Transverse colon (tissue), 4 donors: Measurements from ENCODE around the gene MCCC1. TPM values are rescaled to one million over a fixed set of nuclear protein-coding genes. Genes with fewer than 3 reads are reported as not detected.
A peak's percentile ranks its signal among the peaks of the same experiment; 100 is the strongest.
"Not testable (repeated sequence)": the region's sequence is repeated elsewhere in the genome, so short reads cannot be mapped to it uniquely, and the experiment has no call there.

ENCODE experiments used
- DNase-seq: peaks from one replicate; pipeline ENCODE4 v3.0.0-alpha.2; 2019
- H3K27ac ChIP-seq, 4 donors: fragments of 200-600 bp; sonication (generic); 2 replicates each; pipeline ENCODE4 v1.5.1; 2016 to 2018; ENCODE audit warnings: inconsistent platforms in 4 of 4
- H3K27me3 ChIP-seq: fragments of 200-600 bp; sonication (generic); 2 replicates; pipeline ENCODE4 v1.5.1; 2017; ENCODE audit warnings: inconsistent platforms
- H3K36me3 ChIP-seq, 4 donors: fragments of 200-600 bp; sonication (generic); 2 replicates each; pipeline ENCODE4 v1.5.1; 2017 to 2019; ENCODE audit warnings: inconsistent platforms in 4 of 4
- H3K4me1 ChIP-seq, 4 donors: fragments of 200-600 bp; sonication (generic); 2 replicates each; pipeline ENCODE4 v1.5.1; 2017 to 2020; ENCODE audit warnings: inconsistent platforms in 4 of 4
- H3K4me3 ChIP-seq, 4 donors: fragments of 200-600 bp; sonication (generic); 1 replicate in 1 of 4; 2 replicates in 3 of 4; pipeline versions ENCODE4 v1.5.1 to v1.6.1; 2017 to 2019; ENCODE audit warnings: inconsistent platforms in 4 of 4
- H3K9me3 ChIP-seq, 2 donors: fragments of 200-600 bp; sonication (generic); 2 replicates each; pipeline ENCODE4 v1.5.1; 2017 to 2019; ENCODE audit warnings: inconsistent platforms in 2 of 2
- CTCF ChIP-seq, 5 experiments: fragments of 200-600 bp in 3 of 5; fragments of 450-650 bp in 2 of 5; sonication (generic) in 3 of 5; IDR thresholded peaks; 1 replicate in 2 of 5; 2 replicates in 3 of 5; pipeline ENCODE4 v1.5.1; 2016 to 2017; ENCODE audit warnings: antibody characterized with exemption in 5 of 5, inconsistent platforms in 3 of 5, mild to moderate bottlenecking in 2 of 5, moderate library complexity in 1 of 5
- EP300 ChIP-seq: sonication (generic); formaldehyde crosslinking; IDR thresholded peaks from one replicate; pipeline ENCODE4 v1.6.1; 2017; ENCODE audit warnings: antibody characterized with exemption, low read depth
- POLR2A ChIP-seq: fragments of 450-650 bp; IDR thresholded peaks from one replicate; pipeline ENCODE4 v1.6.1; 2016; ENCODE audit warnings: antibody characterized with exemption, mild to moderate bottlenecking, moderate library complexity
- POLR2AphosphoS5 ChIP-seq, 3 donors: sonication (generic); formaldehyde crosslinking; IDR thresholded peaks; one replicate each; pipeline ENCODE4 v1.6.1; 2016; ENCODE audit warnings: antibody characterized with exemption in 3 of 3
- WGBS, 2 donors: methylation state at CpG; one replicate each; pipeline ENCODE4 v1.1.5; 2018; ENCODE audit warnings: low coverage in 1 of 2; 5-methylcytosine and 5-hydroxymethylcytosine counted together
- in situ Hi-C, 4 donors: fragments of 200-750 bp; cut with MboI; loops; one replicate each; pipeline versions ENCODE4 v1.15.0 to v1.15.1; 2017; ENCODE audit warnings: low sequenced_read_pairs in 3 of 4, low pct_ligation_motif_present in 1 of 4, low pct_unique_long_range_greater_than_20kb in 1 of 4
- intact Hi-C: fragments of 100-400 bp; cut with DNase I; formaldehyde crosslinking; loops from one replicate; pipeline ENCODE4 v1.15.1; 2023; ENCODE audit warnings: low total_unique reads
- total RNA-seq, 4 donors: library from RNA; depleted of rRNA; stranded (reverse); fragments of >200 nt; gene quantifications; one replicate each; pipeline ENCODE4 v1.1.0, GENCODE V29; 2016

Gene MCCC1
- total RNA-seq, 4 donors from 2014 or later: 1.5 to 64.3 (median 19.9) TPM

- intact Hi-C loops (loop anchor here (5.0 kb wide), 1 partner anchor 262 kb away; no protein-coding TSS in a partner anchor), in situ Hi-C loops (loop anchor here (5.0 to 10.0 kb wide), 4 partner anchors 64 to 272 kb away; no protein-coding TSS in a partner anchor)
- peaks cover 20% of the 10 kb centered on the region for H3K27me3 ChIP-seq
- no peaks in the 10 kb centered on the region for H3K9me3 ChIP-seq
- H3K4me3 ChIP-seq: no peak overlapping the region
- TF ChIP-seq EP300: no peak
- no peak for TF ChIP-seq CTCF (IDR thresholded peaks at IDR 0.05)
- TF ChIP-seq POLR2AphosphoS5 (IDR thresholded peaks at IDR 0.05): no peak
- no peak for TF ChIP-seq POLR2A
- H3K27ac ChIP-seq: no peak overlapping the region
- no peaks in the 10 kb centered on the region for H3K36me3 ChIP-seq
- H3K4me1 ChIP-seq: peaks cover 0 to 14% (median 6%) of the 10 kb centered on the region in 4 donors
- no peak for DNase-seq
- WGBS, 2 donors: 0 to 75% methylated on average over 1 to 8 of the region's 8 CpGs
Measured at GRCh38 chr3:183120538-183121215, 21.4 kb upstream of the MCCC1 start.

GRCh38 chr3:183117056-183117455 is 17.8 kb upstream of the MCCC1 start:
- in situ Hi-C loops: no loop called here
- DNase-seq: no peak
- H3K9me3 ChIP-seq: no peaks in the 10 kb centered on the region
- peaks cover 0 to 12% (median 6%) of the 10 kb centered on the region in 4 donors for H3K4me1 ChIP-seq
- H3K27ac ChIP-seq: no peak overlapping the region
- no peaks in the 10 kb centered on the region for H3K36me3 ChIP-seq
- intact Hi-C loops: no loop called here
- no peak overlapping the region for H3K4me3 ChIP-seq
- no peak for TF ChIP-seq EP300
- TF ChIP-seq POLR2AphosphoS5 (IDR thresholded peaks at IDR 0.05): no peak
- TF ChIP-seq CTCF (IDR thresholded peaks at IDR 0.05): no peak
- TF ChIP-seq POLR2A: no peak
- 80 to 93% methylated on average over 3 to 4 of the region's 4 CpGs for WGBS, 2 donors
- peaks cover 30% of the 10 kb centered on the region for H3K27me3 ChIP-seq

- intact Hi-C loops: no loop called here
- Histone ChIP-seq H3K4me3 (peak overlapping the region in 2 of 4 donors; percentile 23 to 35), H3K27me3 (peaks cover 30% of the 10 kb centered on the region), H3K27ac (peak overlapping the region in 1 of 4 donors; percentile 39), H3K9me3 (no peaks in the 10 kb centered on the region), H3K4me1 (peaks cover 0 to 12% (median 6%) of the 10 kb centered on the region in 4 donors), H3K36me3 (no peaks in the 10 kb centered on the region)
- 0% methylated on average over 24 of the region's 25 CpGs; no CpG with 5 or more reads in 1 of the 2 donors for WGBS, 2 donors
- DNase-seq: peak; percentile 83
- TF ChIP-seq POLR2AphosphoS5 (IDR thresholded peaks at IDR 0.05) (no peak), EP300 (no peak), POLR2A (no peak), CTCF (IDR thresholded peaks at IDR 0.05) (no peak)
- in situ Hi-C loops: no loop called here
Measured at GRCh38 chr3:183116025-183116614, 16.8 kb upstream of the MCCC1 start.

GRCh38 chr3:183114384-183115178 is 15.3 kb upstream of the MCCC1 start:
- 46 to 50% methylated on average over 3 to 13 of the region's 13 CpGs for WGBS, 2 donors
- no peak overlapping the region for H3K27ac ChIP-seq
- TF ChIP-seq EP300: no peak
- TF ChIP-seq POLR2A: no peak
- intact Hi-C loops (no loop called here), in situ Hi-C loops (no loop called here)
- peaks cover 0 to 12% (median 6%) of the 10 kb centered on the region in 4 donors for H3K4me1 ChIP-seq
- peaks cover 30% of the 10 kb centered on the region for H3K27me3 ChIP-seq
- no peaks in the 10 kb centered on the region for H3K36me3 ChIP-seq
- DNase-seq: no peak
- no peak overlapping the region for H3K4me3 ChIP-seq
- peaks cover 0 to 5% of the 10 kb centered on the region in 2 donors for H3K9me3 ChIP-seq

GRCh38 chr3:183109847-183110246 is 10.6 kb upstream of the MCCC1 start:
- H3K27me3 ChIP-seq, H3K4me3 ChIP-seq, H3K9me3 ChIP-seq, H3K36me3 ChIP-seq, intact Hi-C loops, DNase-seq, H3K27ac ChIP-seq, in situ Hi-C loops: not testable (repeated sequence)
- WGBS, 2 donors: 60 to 70% methylated on average over 1 of the region's 1 CpG
- peaks cover 0 to 11% (median 4%) of the 10 kb centered on the region in 4 donors for H3K4me1 ChIP-seq
